Measurements from ENCODE around the gene TMEM8B. TPM values are rescaled to one million over a fixed set of nuclear protein-coding genes. Genes with fewer than 3 reads are reported as not detected.
A peak's percentile ranks its signal among the peaks of the same experiment; 100 is the strongest.

TMEM8B gene
- total RNA-seq, 1 experiment from 2014 or later, result 7.2 TPM

DNA sequence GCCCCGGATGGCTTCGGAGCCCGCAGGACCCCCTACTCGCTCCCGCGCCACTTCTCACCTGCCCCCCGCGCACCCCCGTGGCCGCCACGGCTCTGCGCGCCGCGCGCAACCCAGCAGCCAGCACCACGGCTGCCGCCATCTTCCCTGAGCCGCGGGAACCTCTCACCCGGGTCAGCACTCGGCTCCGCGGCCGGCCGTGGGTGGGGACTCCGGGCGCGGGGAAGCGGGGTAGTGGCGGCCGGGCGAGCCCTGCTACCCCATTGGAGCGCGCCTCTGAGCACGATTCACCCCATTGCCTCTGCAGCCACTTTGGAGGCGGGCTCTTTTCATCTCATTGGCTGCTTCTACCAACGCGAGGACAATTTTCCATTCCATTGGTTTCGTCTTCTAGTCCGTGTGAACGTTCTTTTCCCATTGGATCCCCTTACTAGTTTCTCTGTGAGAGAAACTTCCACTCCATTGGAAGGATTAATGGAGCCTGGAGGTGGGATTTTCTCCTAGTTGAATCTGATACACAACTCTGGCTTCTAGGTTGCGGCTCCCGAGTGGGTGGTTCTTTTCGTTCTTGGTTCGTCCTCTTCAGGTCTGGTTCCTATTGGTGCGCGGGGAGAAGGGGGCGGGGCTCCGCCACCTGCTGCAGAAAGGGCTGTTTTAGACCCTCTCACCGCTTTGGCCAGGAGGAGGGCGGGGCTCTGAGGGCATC is 14.0 kb upstream of the TMEM8B start, which contains the start of gene HINT2:
Gene HINT2, minus strand, starts transcription at position 202 of the 703 bp plus-strand sequence. Its CDS starts 63 bp downstream, at position 139.
- ChIA-PET CTCF (interaction anchor here (1.0 to 2.1 kb wide), 5 partner anchors 11 to 154 kb away, joined by 3 to 13 read pairs (median 7); no protein-coding TSS in a partner anchor), RAD21 (ENCODE audit: low non-redundant PET in 1 of 2, low total read pairs in 2 of 2, uncharacterized antibody in 2 of 2, unreplicated experiment in 2 of 2) (no interaction called here), POLR2A (interaction anchor here (1.3 kb wide), 1 partner anchor 67 kb away, joined by 3 read pairs; no protein-coding TSS in a partner anchor)
- H3K27me3 ChIP-seq (ENCODE audit: insufficient read depth, low read length), result no peaks in the 10 kb centered on the region
- H3K27ac ChIP-seq (ENCODE audit: low read depth, low read length), result peak within 1 kb of the TSS; percentile 97
- H2AFZ ChIP-seq (ENCODE audit: low read depth, low read length, poor library complexity, severe bottlenecking), result peak within 1 kb of the TSS; percentile 99
- no TSS peak for BruUV-seq (replicated peaks)
- no peaks in the 10 kb centered on the region for H4K20me1 ChIP-seq (ENCODE audit: insufficient read depth)
- intact Hi-C loops (cut with micrococcal nuclease), result no loop called here
- H3K9ac ChIP-seq (ENCODE audit: low read length), result peak within 1 kb of the TSS; percentile 95
- H3K4me3 ChIP-seq (replicated peaks in 1 of 2; ENCODE audit: low read depth in 1 of 2, low read length in 2 of 2), result peak within 1 kb of the TSS; percentile 86 to 88
- H3K9me2 ChIP-seq (ENCODE audit: insufficient read depth), result no peaks in the 10 kb centered on the region
- H3K4me2 ChIP-seq (ENCODE audit: low read length), result peak within 1 kb of the TSS; percentile 89
- ATAC-seq (peak; percentile 90), DNase-seq (ENCODE audit: low read depth, low spot score) (peak; percentile 98)
- H3K36me3 ChIP-seq (ENCODE audit: control insufficient read depth in 1 of 2, insufficient read depth in 2 of 2, low read length in 2 of 2), result no peaks in the 10 kb centered on the region
- no peaks in the 10 kb centered on the region for H3K9me3 ChIP-seq (ENCODE audit: control insufficient read depth in 1 of 2, insufficient read depth in 1 of 2, low read depth in 1 of 2, low read length in 2 of 2)
- no peaks in the 10 kb centered on the region for H3K79me2 ChIP-seq (ENCODE audit: insufficient read depth, low read length)
- TF ChIP-seq POLR2AphosphoS5 (IDR thresholded peaks at IDR 0.05; ENCODE audit: low read depth, low read length), result peak; percentile 92
- TF ChIP-seq RAD21 (IDR thresholded peaks at IDR 0.05; ENCODE audit: low read depth), result no peak
- TF ChIP-seq TCF7L2 (IDR thresholded peaks at IDR 0.05; ENCODE audit: borderline replicate concordance, extremely low read depth, insufficient read depth, insufficient read length), result no peak
- no peak for TF ChIP-seq ATF3 (IDR thresholded peaks at IDR 0.05)
- TF ChIP-seq EZH2phosphoT487 (IDR thresholded peaks at IDR 0.05; ENCODE audit: borderline replicate concordance), result no peak
- TF ChIP-seq SP1 (IDR thresholded peaks at IDR 0.05; ENCODE audit: low read depth), result peak; percentile 92
- TF ChIP-seq CBX3 (IDR thresholded peaks at IDR 0.05; ENCODE audit: low read depth), result no peak
- TF ChIP-seq EZH2 (IDR thresholded peaks at IDR 0.05), result no peak
- no peak for TF ChIP-seq ZNF274 (IDR thresholded peaks at IDR 0.05; ENCODE audit: low read depth, low read length)
- TF ChIP-seq CEBPB (IDR thresholded peaks at IDR 0.05; ENCODE audit: low read depth), result no peak
- TF ChIP-seq POLR2A (IDR thresholded peaks at IDR 0.05; ENCODE audit: borderline replicate concordance, extremely low read depth, insufficient read depth, insufficient read length), result peak; percentile 77
- no peak for TF ChIP-seq JUND (IDR thresholded peaks at IDR 0.05)
- no peak; the same call in 1 of the 2 replicates for TF ChIP-seq SIN3A (IDR thresholded peaks at IDR 0.05; ENCODE audit: low read depth)
- TF ChIP-seq YY1 (IDR thresholded peaks at IDR 0.05; ENCODE audit: extremely low read depth, insufficient replicate concordance, low read depth, low read length), result peak; percentile 83
- TF ChIP-seq EGR1 (IDR thresholded peaks at IDR 0.05; ENCODE audit: low read depth), result peak; percentile 58; the same call in 1 of the 2 replicates
- no peak for TF ChIP-seq CTCF (IDR thresholded peaks at IDR 0.05 in 2 of 3, conservative IDR thresholded peaks at IDR 0.05 in 1 of 3; ENCODE audit: borderline replicate concordance in 1 of 3, insufficient read depth in 1 of 3, low read depth in 2 of 3, low read length in 2 of 3)
- peaks cover 7 to 17% of the 10 kb centered on the region in 2 experiments; a peak in 3 of 4 replicates for H3K4me1 ChIP-seq (ENCODE audit: control insufficient read depth in 1 of 2, insufficient read depth in 2 of 2, low read length in 2 of 2)
